H1 (cell line): ENCODE measurements around the gene LDLRAD3. TPM values are rescaled to one million over a fixed set of nuclear protein-coding genes. Genes with fewer than 3 reads are reported as not detected.

Source experiments
- CHD7 ChIP-seq: fragments of 300-600 bp; sonication (generic); IDR thresholded peaks from 2 replicates; pipeline ENCODE4 v1.7.1; 2012; ENCODE audit warnings: low read length, moderate library complexity, mild to moderate bottlenecking, inconsistent platforms; ENCODE audit not compliant: insufficient replicate concordance
- GTF2F1 ChIP-seq: IDR thresholded peaks from 2 replicates; pipeline ENCODE4 v1.6.1; 2012; ENCODE audit warnings: low read depth, low read length, improper control_type of control experiment, borderline replicate concordance
- MAFK ChIP-seq: IDR thresholded peaks from 2 replicates; pipeline ENCODE4 v1.6.1; 2012; ENCODE audit warnings: low read depth, mild to moderate bottlenecking, improper control_type of control experiment, low read length
- PHF8 ChIP-seq: fragments of 200-600 bp; sonication (generic); conservative IDR thresholded peaks from 2 replicates; pipeline ENCODE4 v1.7.1; 2012; ENCODE audit warnings: low read depth, mild to moderate bottlenecking, inconsistent platforms, low read length, moderate library complexity
- RXRA ChIP-seq: IDR thresholded peaks from 2 replicates; pipeline ENCODE4 v1.6.1; 2011; ENCODE audit warnings: low read depth, mild to moderate bottlenecking, low read length, moderate library complexity; ENCODE audit not compliant: insufficient read depth
- SIRT6 ChIP-seq: IDR thresholded peaks from one replicate; pipeline ENCODE4 v1.7.1; 2012; ENCODE audit warnings: low read length, inconsistent platforms
- SP4 ChIP-seq: IDR thresholded peaks from 2 replicates; pipeline ENCODE4 v1.6.1; 2012; ENCODE audit warnings: low read length, inconsistent platforms
- TAF7 ChIP-seq: optimal IDR thresholded peaks from 2 replicates; pipeline ENCODE3; 2011; ENCODE audit warnings: low read depth, mild to moderate bottlenecking, inconsistent platforms, low read length, moderate library complexity, borderline replicate concordance
- USF2 ChIP-seq: IDR thresholded peaks from 2 replicates; pipeline ENCODE4 v1.6.1; 2011; ENCODE audit warnings: low read length, improper control_type of control experiment
- YY1 ChIP-seq: IDR thresholded peaks from 2 replicates; pipeline ENCODE4 v1.6.1; 2011; ENCODE audit warnings: low read depth, mild to moderate bottlenecking, low read length
- polyA plus RNA-seq, 7 experiments: library from polyadenylated mRNA; depleted of rRNA in 3 of 7; stranded (reverse) in 5 of 7; unstranded in 2 of 7; fragments of >200 nt in 5 of 7; fragments of 200-250 nt in 2 of 7; gene quantifications; 1 replicate in 5 of 7; 2 replicates in 1 of 7; 4 replicates in 1 of 7; pipeline versions ENCODE4 v1.2.1 to v1.2.3, GENCODE V29; 2011 to 2013; ENCODE audit warnings: missing spikeins in 2 of 7, mixed read lengths in 2 of 7
- total RNA-seq: library from RNA; stranded (reverse); fragmentation: NEBNext Ultra II Directional; extraction: Animal tissue kit (Norgen Biotek cat#: 25700); gene quantifications from 2 replicates; pipeline ENCODE4 v1.2.1, GENCODE V29; 2021

LDLRAD3 gene
- total and polyA plus RNA-seq, 2 of the 8 experiments (the other 6 are each of a cell fraction or from before 2014, with no cell fraction given) = 18.6 to 22.8 TPM

GRCh38 chr11:36035454-36035853 lies 91.6 kb downstream of the LDLRAD3 start (continued):
- TF ChIP-seq CHD7 = no peak
- TF ChIP-seq USF2 = no peak
- TF ChIP-seq TAF7 = no peak
- TF ChIP-seq YY1 = no peak
- no peak for TF ChIP-seq GTF2F1
- no peak for TF ChIP-seq RXRA
- TF ChIP-seq SIRT6 = no peak
- no peak for TF ChIP-seq PHF8
- TF ChIP-seq SP4 = no peak
- no peak for TF ChIP-seq MAFK
